ENCODE measurements around the gene TBCC.
A peak's percentile ranks its signal among the peaks of the same experiment; 100 is the strongest.

The TBCC gene

DNA sequence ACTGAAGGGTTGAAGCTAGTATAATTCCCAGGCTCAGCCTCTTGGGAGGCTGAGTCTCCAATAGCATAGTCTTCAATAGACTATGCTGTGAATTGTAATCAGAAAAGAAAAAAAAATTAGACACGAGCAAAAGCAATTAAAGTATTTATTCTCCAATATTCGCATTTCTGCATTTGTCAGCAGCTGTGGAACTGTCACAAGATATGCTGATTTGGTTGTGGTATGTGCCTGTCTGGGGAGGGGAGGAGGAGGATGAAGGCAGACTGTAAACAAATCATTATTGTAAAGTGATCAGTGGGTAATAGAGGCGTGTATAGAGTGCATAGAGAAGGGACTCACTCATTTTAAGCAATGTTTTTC is 25.8 kb upstream of the TBCC start:
- DNase-seq (ENCODE audit: low read depth), result no peak

DNA sequence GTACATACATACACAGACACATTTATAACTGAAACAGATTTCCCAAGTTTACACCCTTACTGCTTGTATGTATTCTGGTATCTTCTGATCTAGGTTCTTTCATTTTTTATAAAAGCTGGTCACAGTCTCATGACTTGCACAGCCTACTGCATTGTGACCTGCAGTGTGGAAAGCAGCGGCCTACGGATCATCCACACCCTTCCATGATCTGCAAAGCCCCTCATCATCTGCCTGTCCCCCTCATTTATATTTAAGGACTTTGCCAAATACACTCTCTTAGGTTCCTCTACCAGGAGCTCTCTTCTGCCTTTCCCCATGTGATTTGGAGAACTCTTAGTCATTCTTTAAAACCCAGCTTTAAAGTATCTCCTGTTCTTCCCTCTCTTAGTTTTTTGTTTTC is 23.9 kb upstream of the TBCC start:
- no peak for DNase-seq (ENCODE audit: low read depth)

DNA sequence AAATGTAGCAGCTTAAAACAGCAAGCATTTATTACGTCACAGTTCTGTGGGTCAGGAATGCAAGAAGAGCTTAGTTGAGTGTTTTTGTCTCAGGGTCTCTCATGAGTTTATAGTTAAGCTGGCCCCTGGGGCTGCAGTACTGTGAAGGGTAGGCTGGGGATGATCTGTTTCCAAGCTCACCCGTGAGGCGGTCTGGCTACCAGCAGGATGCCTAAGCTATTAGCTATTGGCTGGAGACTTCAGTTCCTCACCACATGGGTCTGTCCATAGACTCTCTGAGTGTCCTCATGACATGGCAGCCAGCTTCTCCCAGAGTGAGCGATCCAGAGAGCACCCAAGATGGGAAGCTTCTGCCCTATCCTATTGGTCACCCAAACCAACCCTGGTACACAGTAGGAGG is 23.1 kb upstream of the TBCC start:
- DNase-seq (ENCODE audit: low read depth), result no peak

DNA sequence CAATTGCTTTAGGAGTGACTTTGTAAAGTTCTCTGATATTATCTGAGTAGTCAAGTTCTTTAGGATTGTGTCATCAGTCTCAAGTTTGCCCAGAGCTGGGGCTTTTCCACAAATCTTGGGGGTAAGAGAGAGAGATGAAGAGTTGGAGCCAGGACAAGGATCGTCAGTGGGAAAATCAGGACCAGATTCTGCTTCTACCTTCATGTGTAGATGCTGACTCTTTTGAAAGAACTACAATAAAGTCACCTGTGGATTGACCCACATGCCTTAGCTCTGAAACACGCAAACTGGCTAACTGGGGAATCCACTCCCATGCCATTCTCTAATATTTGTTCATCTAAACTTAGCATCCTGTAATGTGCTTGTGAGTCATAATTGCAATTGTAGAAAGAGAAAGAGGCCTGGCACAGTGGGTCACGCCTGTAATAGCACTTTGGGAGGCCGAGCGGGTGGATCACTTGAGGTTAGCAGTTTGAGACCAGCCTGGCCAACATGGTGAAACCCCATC is 20.3 kb upstream of the TBCC start:
- DNase-seq (ENCODE audit: low read depth), result peak; percentile 65

DNA sequence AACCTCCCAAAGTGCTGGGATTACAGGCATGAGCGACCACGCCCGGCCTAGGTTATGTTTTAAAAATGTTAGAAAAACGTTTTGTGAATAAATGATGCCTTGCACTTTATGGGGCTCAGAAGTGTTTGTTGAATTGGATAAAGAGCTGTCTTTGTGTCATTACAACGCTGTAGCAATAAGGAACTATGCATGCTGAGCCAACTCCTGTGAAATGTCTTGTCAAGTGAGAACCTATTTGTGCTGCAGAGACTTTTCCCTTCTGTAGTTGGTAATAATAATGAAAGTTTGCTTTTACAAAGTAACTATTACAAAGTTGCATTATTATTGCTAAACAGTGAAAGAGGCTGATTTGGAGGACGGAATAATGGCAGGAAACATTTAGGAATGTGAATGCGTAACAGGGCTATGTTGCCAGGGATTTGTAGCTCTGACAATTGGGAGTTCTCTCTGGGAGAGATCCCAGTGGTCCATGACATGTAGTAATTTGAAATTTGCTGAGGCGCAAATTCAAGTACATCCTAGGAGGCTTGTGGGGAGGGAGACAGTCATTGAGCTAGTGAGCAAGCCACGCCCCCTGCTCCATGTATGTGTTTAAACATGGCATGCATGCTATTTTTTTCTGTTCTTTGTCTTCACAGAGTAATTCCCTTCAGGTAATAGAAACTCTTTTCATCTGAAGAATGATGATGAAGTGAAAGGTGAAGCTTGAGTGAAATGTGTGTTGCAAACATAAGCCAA is 19.2 kb upstream of the TBCC start:
- DNase-seq (ENCODE audit: low read depth), result no peak

DNA sequence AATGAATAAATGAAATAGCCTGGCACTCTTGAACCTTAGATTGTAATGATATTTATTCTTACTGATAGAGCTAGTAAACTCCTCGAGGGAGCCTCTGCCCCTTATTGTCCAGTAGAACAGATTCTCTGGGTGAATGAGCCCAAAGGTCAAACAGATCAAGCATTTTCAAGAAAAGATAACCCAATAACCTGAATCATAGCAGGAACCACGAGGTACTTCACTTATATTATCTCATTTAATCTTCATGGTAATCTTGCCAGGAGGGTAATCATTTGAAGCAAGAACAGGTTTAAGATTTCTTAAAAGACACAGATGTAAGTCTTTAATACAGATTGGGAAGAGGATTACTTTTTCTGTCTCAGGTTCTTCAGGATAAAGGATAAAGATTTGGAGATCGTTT is 17.0 kb upstream of the TBCC start:
- DNase-seq (ENCODE audit: low read depth), result no peak

DNA sequence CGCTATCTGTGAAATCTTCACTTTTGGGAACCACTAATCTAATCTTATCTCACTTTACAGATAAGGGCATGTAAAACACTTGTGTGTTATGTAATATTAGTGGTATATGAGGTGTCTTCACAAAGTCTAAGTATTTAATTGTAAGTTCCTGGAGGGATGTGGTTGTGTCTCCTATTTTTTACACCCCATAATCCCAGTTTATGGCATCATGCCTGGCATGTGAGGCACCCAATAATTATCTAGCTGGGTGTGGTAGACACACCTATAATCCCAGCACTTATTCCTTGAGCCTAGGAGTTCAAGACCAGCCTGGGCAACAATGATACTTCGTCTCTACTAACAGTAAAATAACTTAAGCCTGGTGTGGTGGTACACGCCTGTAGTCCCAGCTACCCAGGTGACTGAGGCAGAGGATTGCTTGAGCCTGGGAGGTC is 16.5 kb upstream of the TBCC start:
- peak; percentile 52 for DNase-seq (ENCODE audit: low read depth)

DNA sequence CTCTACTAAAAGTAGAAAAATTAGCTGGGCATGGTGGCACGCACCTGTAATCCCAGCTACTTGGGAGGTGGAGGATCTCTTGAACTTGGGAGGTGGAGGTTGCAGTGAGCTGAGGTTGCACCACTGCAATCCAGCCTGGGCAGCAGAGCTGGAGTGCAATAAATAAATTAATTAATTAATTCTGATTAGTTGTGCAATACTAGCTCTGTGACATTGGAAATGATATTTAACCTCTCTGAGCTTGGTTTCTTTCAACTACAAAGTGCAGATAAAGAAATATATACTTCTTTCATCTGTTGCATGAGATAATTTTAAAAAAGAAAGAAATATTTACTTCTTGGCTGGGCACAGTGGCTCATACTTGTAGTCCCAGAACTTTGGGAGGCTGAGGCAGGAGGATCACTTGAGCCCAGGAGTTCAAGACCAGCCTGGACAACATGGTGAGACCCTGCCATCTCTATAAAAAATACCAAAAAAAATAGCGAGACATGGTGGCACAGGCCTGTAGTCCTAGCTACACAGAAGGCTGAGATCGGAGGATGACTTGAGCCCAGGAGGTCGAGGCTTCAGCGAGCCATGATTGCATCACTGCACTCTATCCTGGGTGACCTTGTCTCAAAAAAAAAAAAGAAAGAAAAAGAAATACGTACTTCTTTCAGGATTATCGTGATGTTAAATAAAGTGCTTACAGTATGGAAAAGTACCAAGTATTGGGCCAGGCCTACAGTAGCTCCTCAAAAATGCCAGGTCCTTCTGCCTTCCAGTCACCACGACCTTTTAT is 15.6 kb upstream of the TBCC start:
- no peak for DNase-seq (ENCODE audit: low read depth)

DNA sequence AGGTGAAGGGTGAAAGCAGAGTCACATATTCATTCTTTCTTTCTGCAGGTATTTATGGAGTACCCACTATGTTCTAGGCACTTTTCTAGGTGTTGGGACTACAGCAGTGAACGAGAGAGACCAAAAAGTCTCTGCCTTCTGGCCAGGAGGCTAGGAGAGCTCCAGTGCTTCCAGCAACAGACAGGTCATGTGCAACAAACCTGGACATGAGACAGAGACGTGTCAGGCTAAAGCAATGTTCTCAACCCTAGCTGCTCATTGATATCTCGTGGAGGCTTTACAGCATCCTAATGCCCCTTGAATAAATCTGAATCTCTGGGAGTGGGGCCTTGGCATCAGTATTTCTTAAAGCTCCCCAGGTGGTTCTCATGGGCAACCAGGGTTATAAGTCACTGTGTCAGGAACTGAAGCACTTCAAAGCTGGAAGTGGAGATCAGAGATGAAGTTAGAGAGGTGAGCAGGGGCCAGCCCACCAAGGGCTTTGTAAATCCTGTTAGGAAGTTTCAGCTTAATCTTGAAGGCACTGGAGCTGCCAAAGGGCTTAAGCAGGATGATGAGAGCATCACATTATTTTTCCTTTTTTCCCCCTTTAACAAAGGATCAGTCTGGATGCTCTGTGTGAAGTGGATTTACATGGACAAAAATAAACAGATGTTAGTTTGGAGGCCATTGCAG is 13.0 kb upstream of the TBCC start:
- DNase-seq (ENCODE audit: low read depth), result no peak

DNA sequence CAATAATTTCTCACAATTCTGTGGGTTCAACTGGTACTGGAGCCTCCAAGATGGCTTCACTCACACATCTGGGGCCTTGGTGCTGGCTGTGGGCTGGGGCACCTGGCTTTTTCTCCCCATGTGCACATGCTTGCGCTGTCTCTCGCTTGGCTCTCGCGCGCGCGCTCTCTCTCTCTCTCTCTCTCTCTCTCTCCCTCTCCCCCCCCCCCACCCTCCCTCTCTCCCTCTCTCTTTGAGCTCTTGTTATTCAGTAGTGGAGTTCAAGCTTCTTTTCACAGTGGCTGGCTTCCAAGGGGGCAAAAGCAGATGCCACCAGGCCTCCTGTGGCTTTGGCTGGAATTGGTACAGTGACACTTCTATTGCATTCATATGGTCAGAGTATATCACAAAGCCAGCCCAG is 10.8 kb upstream of the TBCC start:
- no peak for DNase-seq (ENCODE audit: low read depth)

DNA sequence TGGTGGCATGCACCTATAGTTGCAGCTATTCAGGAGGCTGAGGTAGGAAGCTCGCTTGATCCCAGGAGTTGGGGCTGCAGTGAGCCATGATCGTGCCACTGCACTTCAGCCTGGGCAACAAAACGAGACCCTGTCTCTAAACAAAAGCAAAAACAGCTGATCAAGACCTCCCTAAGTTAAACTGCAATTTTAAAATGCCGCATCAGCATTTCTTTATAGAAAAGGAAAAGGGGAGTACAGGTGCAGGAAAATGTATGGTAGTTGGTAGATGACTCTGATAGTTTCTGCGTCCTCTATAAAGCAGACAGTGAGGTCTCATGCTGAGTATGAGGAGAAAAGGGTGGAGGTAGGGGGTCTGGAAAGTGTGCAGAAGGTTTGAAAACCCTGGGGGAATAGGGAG is 8.9 kb upstream of the TBCC start:
- no peak for DNase-seq (ENCODE audit: low read depth)

DNA sequence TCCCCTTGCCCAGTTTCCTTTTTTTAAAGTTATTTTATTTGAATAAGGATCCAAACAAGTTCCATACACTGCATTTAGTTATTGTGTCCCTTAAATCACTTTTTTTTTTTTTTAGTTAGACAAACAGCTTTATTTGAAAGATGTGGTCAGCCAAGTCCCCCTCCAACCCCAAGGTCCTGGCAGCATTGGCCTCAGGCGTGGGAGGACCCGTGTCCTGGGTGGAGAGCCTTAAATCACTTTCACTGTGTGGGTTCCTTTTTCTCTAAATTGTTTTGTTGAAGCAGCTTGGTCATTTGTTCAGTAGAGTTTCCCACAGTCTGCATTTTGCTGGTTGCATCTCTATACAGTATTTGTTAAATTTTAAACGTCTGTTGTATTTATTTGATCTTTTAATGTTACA is 5.2 kb upstream of the TBCC start:
- no peak for DNase-seq (ENCODE audit: low read depth)

DNA sequence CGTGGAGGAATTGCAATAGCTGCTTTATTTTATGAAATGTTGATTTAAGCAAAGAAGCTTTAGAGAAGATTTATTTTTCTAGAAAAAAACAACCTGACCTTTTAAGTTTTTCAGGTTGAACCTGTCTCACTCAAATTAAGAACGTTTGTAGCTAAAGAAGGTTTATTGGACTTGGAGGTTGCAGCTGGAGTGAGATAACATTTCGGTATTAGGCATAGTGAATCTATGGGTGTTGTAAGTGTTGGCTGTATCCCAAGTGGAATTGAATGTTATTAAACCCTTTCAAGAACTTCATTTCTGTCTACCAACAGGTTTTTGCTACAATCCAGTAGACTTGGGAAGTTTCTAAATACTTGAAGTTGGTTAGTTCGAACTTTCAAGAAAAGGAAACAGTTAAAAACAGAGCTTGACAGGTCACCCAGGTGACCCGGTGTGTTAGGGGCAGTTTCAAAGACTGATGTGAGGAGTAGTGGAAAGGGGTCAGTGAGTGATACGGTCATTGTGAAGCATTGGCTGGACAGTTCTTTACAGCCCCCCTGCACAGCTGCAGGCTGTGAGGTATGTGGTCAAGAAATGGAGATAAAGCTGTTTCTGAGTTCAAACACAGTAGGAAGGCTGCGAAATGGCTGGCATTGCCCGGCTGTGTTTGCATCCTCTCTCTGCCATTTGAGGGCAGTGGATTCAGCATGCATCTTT is 2.4 kb upstream of the TBCC start:
- no peak for DNase-seq (ENCODE audit: low read depth)

DNA sequence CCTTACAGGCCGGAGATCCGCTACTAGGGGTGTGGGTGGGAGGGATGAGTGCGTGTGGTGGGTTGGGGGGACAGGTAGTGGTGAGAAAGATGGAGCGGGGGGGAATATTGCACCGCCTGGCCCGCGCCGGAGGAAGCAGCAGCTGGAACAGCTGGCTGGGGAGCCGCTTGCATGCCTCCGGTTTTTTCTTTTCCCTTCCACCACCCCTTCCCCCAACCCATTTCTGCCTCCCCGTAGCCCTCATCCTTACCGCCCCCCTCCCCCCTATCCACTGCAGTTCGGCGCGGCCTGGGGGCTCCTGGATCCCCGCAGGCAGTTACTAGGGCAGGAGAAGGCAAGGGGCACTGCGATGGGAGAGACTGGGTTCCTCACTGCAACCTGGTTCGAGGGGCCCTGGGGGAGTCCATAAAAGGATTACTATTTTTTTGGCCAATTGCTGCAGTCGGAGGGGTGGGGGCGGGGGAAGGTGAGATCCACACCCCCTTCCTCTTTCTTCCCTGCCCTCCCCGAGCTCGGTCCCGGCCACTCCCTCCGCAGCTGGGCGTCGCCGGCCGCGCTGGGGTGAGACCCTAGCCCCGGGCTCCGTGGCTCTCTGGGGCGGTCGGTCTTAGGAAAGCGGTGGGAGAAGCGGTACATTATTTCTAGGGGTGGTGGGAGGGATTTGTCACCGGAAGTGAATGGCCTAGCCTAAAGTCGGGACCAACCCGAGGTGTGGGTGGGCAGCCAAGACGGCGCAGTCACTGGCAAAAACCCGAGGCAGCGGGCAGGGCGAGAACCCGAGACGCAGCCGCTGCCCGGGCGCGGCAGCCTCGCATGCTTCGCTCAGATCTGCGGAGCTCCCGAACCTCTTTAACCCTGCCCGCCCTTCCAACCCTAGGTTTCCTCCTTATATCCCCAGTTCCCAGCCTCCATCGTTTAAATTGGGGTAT is 824 bp upstream of the TBCC start:
- peak; percentile 75 for DNase-seq (ENCODE audit: low read depth)

DNA sequence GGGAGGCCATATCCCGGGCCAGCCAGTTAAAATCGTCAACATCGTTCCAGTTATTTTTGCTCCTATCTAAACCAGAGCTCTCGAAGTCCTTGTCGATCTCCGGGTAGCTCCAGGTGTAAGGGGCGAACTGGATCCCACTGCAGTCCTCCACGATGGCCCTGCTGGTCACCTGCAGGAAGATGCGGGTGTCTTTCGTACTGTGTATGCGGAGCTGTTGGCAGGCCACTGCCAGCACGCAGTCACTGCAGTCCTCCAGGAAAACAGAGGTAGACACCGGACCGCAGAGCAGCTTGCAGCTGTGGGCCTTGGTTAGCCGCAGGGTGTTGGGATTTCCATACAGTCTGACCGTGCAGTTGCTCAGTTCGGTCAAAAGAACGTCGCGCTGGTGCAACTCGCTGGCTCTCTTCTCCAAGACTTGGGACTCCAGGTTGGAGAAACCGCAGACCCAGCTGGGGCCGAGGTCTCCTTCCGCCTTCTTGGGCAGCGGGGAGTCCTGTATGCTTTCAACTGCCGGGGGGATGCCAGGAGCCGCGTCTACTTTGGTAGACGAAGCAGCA is 742 bp downstream of the TBCC start:
- DNase-seq (ENCODE audit: low read depth), result no peak

DNA sequence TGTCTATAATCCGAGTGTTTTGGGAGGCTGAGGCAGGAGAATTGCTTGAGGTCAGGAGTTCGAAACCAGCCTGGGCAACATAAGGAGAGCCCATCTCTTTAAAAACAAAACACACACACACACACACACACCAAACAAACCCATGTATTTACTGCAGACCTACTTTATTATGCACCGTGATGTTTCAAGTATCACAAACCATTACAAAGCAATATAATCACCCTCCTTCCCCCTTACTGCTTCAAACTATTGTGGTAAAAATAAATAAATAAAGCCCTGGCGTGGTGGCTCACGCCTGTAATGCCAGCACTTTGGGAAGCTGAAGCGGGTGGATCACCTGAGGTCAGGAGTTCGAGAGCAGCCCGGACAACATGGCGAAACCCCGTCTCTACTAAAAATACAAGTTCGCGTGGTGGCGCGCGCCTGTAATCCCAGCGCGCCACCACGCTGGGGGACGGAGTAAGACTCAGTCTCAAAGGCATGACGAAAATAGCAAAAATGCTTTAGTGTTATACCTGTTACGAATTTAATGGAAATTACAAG is 1.5 kb downstream of the TBCC start:
- DNase-seq (ENCODE audit: low read depth), result no peak

DNA sequence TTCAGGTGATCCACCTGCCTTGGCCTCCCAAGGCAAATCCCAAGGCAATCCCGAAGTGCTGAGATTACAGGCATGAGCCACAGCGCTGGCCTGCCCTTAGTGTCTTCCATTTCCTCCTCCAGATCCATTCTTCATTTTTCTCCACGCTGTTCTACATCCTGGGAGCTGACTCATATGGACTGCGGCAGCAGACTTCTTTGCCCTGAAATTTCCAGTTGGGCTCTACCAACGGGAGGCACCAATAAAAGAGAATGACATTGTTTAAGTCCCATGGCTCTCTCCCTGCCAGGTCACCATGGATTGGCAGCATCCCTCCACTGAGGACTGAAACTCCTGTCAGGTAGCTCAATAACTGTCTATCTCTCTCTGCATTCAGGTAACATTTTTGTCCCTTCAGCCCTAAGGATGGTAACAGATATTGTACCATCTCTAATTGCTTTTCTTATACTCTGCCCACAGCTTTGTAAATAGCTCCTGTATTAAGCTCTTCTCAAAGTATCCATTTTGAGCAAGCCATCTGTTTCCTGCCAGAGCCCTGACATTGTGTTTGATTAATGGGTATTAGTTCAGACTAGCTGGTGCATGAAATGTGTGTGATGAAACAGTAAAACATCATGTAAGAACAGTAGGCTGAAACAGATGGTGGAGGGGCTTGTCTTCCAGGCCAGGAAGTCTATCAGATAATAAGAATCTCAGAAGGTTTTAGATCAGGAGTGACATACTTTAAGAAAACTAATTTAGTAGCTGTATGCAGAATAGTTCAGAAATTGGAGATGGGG is 3.6 kb downstream of the TBCC start:
- peak; percentile 90 for DNase-seq (ENCODE audit: low read depth)

DNA sequence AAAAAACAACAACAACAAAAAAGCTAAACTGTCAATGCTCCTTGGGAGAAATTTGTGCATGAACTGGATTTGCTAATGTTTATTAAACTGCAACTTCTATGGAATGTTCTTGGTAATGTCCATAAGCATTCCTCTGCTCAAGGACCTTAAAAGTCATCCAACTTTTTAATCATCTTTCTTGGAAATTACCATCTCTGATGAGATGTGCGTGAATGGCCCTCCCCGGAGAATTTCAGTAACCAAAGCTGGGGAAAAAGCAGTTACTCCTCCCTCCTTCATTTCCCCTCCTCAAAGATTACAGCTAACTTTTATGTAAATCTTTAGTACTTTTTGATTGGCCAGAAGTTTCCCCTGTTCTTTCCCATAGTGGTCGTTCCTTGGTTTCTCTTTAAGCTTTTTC is 5.2 kb downstream of the TBCC start:
- no peak for DNase-seq (ENCODE audit: low read depth)

DNA sequence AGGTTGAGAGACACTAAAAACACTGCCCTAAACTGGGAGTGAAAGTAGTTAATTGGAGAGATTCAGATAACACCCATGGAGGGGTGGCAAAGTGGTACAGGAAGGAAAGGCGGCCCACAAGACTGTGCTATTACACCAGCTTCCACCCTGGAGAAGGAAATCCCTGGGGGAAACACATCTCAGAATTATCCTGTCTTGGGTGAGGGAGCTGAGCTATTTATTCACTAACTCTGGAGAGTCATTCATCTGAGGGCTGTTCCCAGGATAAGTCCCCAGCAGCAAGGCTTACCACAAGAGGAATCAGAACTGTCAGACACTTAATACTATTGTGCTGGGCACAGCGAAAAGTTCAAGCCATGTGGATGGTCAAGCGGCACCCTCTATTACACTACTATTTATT is 9.9 kb downstream of the TBCC start:
- no peak for DNase-seq (ENCODE audit: low read depth)
